Natural killer cell treated with Interleukin-12 subunit alpha and Interleukin-12 subunit beta and Interleukin-15 and Interleukin-18, amount 100 ng/mL, for 72 hours (primary cell): ENCODE measurements around the gene SH3PXD2A. TPM values are rescaled to one million over a fixed set of nuclear protein-coding genes. Genes with fewer than 3 reads are reported as not detected.

ENCODE experiments used
- ATAC-seq, 2 donors: fragments of 150-1000 bp; cut with Tn5 transposase in 1 of 2; sonication (Bioruptor Pico), chemical (Tn5 transposase) in 1 of 2; 2 replicates each; pipeline ENCODE4 v1.10.0; 2021
- DNase-seq: peaks from one replicate; pipeline ENCODE4 v3.0.0; 2022; ENCODE audit warnings: low spot score
- H3K27ac Mint-ChIP-seq, 2 donors: 1 replicate in 1 of 2; 2 replicates in 1 of 2; pipeline ENCODE4 v1.8.0; 2022; ENCODE audit warnings: mixed read lengths in 2 of 2, mild to moderate bottlenecking in 1 of 2, moderate library complexity in 1 of 2
- H3K27me3 Mint-ChIP-seq, 2 donors: 1 replicate in 1 of 2; 2 replicates in 1 of 2; pipeline ENCODE4 v1.8.0; 2022; ENCODE audit warnings: mixed read lengths in 2 of 2
- H3K36me3 Mint-ChIP-seq: one replicate; pipeline ENCODE4 v1.8.0; 2022; ENCODE audit warnings: mixed read lengths
- H3K4me1 Mint-ChIP-seq, 2 donors: 1 replicate in 1 of 2; 2 replicates in 1 of 2; pipeline ENCODE4 v1.8.0; 2022; ENCODE audit warnings: low read depth in 2 of 2, mixed read lengths in 2 of 2, mild to moderate bottlenecking in 1 of 2
- H3K4me3 Mint-ChIP-seq: one replicate; pipeline ENCODE4 v1.8.0; 2022; ENCODE audit warnings: mixed read lengths
- H3K9me3 Mint-ChIP-seq: 2 replicates; pipeline ENCODE4 v1.8.0; 2022; ENCODE audit warnings: mixed read lengths
- total RNA-seq, 2 donors: library from RNA; stranded (reverse); gene quantifications; one replicate each; pipeline ENCODE4 v1.2.3, GENCODE V29; 2022

Gene SH3PXD2A
- total RNA-seq, 2 donors from 2014 or later = 3.4 to 7.6 TPM

- Mint-ChIP-seq H3K9me3 (no peaks in the 10 kb centered on the region), H3K4me1 (peaks cover 0 to 8% of the 10 kb centered on the region in 2 donors)
- no peak for DNase-seq
Observed at GRCh38 chr10:103651333-103651732, 204.0 kb downstream of the SH3PXD2A start.

GRCh38 chr10:103649654-103650423 is 205.5 kb downstream of the SH3PXD2A start:
- Mint-ChIP-seq H3K9me3 (no peaks in the 10 kb centered on the region), H3K27me3 (no peaks in the 10 kb centered on the region), H3K36me3 (no peaks in the 10 kb centered on the region), H3K4me1 (peaks cover 0 to 8% of the 10 kb centered on the region in 2 donors), H3K4me3 (no peak overlapping the region), H3K27ac (no peak overlapping the region)
- ATAC-seq = no peak
- DNase-seq = no peak

More at GRCh38 chr10:103651333-103651732, 204.0 kb downstream of the SH3PXD2A start:
- Mint-ChIP-seq H3K27me3 (no peaks in the 10 kb centered on the region), H3K4me3 (no peak overlapping the region), H3K36me3 (no peaks in the 10 kb centered on the region), H3K27ac (no peak overlapping the region)
- no peak for ATAC-seq

GRCh38 chr10:103648636-103649532 is 206.5 kb downstream of the SH3PXD2A start:
- Mint-ChIP-seq H3K4me3 (no peak overlapping the region), H3K36me3 (no peaks in the 10 kb centered on the region), H3K27me3 (no peaks in the 10 kb centered on the region), H3K9me3 (no peaks in the 10 kb centered on the region), H3K27ac (no peak overlapping the region), H3K4me1 (peaks cover 0 to 6% of the 10 kb centered on the region in 2 donors)
- ATAC-seq = no peak
- DNase-seq = no peak

- no peak overlapping the region for H3K27ac Mint-ChIP-seq
- no peaks in the 10 kb centered on the region for H3K9me3 Mint-ChIP-seq
- DNase-seq = no peak
- H3K4me1 Mint-ChIP-seq = peaks cover 0 to 4% of the 10 kb centered on the region in 2 donors
- ATAC-seq = no peak
- H3K27me3 Mint-ChIP-seq = no peaks in the 10 kb centered on the region
- no peaks in the 10 kb centered on the region for H3K36me3 Mint-ChIP-seq
- H3K4me3 Mint-ChIP-seq = no peak overlapping the region
Observed at GRCh38 chr10:103648251-103648635, 207.1 kb downstream of the SH3PXD2A start.

- DNase-seq (no peak), ATAC-seq (no peak)
- Mint-ChIP-seq H3K4me3 (no peak overlapping the region), H3K27ac (no peak overlapping the region), H3K27me3 (no peaks in the 10 kb centered on the region), H3K36me3 (no peaks in the 10 kb centered on the region), H3K9me3 (no peaks in the 10 kb centered on the region), H3K4me1 (peaks cover 0 to 4% of the 10 kb centered on the region in 2 donors)
Observed at GRCh38 chr10:103646304-103646703, 209.1 kb downstream of the SH3PXD2A start.

- no peaks in the 10 kb centered on the region for H3K9me3 Mint-ChIP-seq
- H3K4me1 Mint-ChIP-seq = peaks cover 0 to under 1% of the 10 kb centered on the region in 2 donors
- no peak for ATAC-seq
- H3K36me3 Mint-ChIP-seq = no peaks in the 10 kb centered on the region
- DNase-seq = no peak
- H3K27me3 Mint-ChIP-seq = no peaks in the 10 kb centered on the region
- H3K4me3 Mint-ChIP-seq = no peak overlapping the region
- no peak overlapping the region for H3K27ac Mint-ChIP-seq
Observed at GRCh38 chr10:103645141-103646054, 210.0 kb downstream of the SH3PXD2A start.

- DNase-seq (no peak), ATAC-seq (no peak)
- H3K27ac Mint-ChIP-seq = no peak overlapping the region
Observed at GRCh38 chr10:103643381-103643780, 212.0 kb downstream of the SH3PXD2A start.

GRCh38 chr10:103641326-103641725 is 214.1 kb downstream of the SH3PXD2A start:
- H3K9me3 Mint-ChIP-seq = no peaks in the 10 kb centered on the region

More at GRCh38 chr10:103643381-103643780, 212.0 kb downstream of the SH3PXD2A start:
- H3K27me3 Mint-ChIP-seq = no peaks in the 10 kb centered on the region
- no peak overlapping the region for H3K4me3 Mint-ChIP-seq
- no peaks in the 10 kb centered on the region for H3K9me3 Mint-ChIP-seq
- H3K36me3 Mint-ChIP-seq = no peaks in the 10 kb centered on the region
- H3K4me1 Mint-ChIP-seq = no peaks in the 10 kb centered on the region

GRCh38 chr10:103640436-103641181 is 214.8 kb downstream of the SH3PXD2A start:
- Mint-ChIP-seq H3K9me3 (no peaks in the 10 kb centered on the region), H3K36me3 (no peaks in the 10 kb centered on the region), H3K4me3 (no peak overlapping the region), H3K27me3 (no peaks in the 10 kb centered on the region), H3K27ac (no peak overlapping the region), H3K4me1 (no peaks in the 10 kb centered on the region)
- ATAC-seq = no peak
- no peak for DNase-seq

More at GRCh38 chr10:103641326-103641725, 214.1 kb downstream of the SH3PXD2A start:
- Mint-ChIP-seq H3K4me1 (no peaks in the 10 kb centered on the region), H3K4me3 (no peak overlapping the region), H3K27me3 (no peaks in the 10 kb centered on the region), H3K36me3 (no peaks in the 10 kb centered on the region), H3K27ac (no peak overlapping the region)
- ATAC-seq = no peak
- no peak for DNase-seq

GRCh38 chr10:103638948-103639347 is 216.4 kb downstream of the SH3PXD2A start:
- DNase-seq (no peak), ATAC-seq (no peak)
- no peak overlapping the region for H3K4me3 Mint-ChIP-seq
- no peaks in the 10 kb centered on the region for H3K27me3 Mint-ChIP-seq
- no peaks in the 10 kb centered on the region for H3K36me3 Mint-ChIP-seq
- no peak overlapping the region for H3K27ac Mint-ChIP-seq
- H3K4me1 Mint-ChIP-seq = no peaks in the 10 kb centered on the region
- H3K9me3 Mint-ChIP-seq = no peaks in the 10 kb centered on the region

GRCh38 chr10:103637927-103638557 is 217.3 kb downstream of the SH3PXD2A start:
- DNase-seq (no peak), ATAC-seq (peak in 1 of 2 donors; percentile 10)
- no peak overlapping the region for H3K27ac Mint-ChIP-seq
- no peaks in the 10 kb centered on the region for H3K27me3 Mint-ChIP-seq
- H3K9me3 Mint-ChIP-seq = no peaks in the 10 kb centered on the region
- no peaks in the 10 kb centered on the region for H3K4me1 Mint-ChIP-seq
- H3K36me3 Mint-ChIP-seq = no peaks in the 10 kb centered on the region
- no peak overlapping the region for H3K4me3 Mint-ChIP-seq

- peak overlapping the region in 1 of 2 donors; percentile 4 for H3K27ac Mint-ChIP-seq
- H3K36me3 Mint-ChIP-seq = no peaks in the 10 kb centered on the region
- H3K4me3 Mint-ChIP-seq = no peak overlapping the region
- no peaks in the 10 kb centered on the region for H3K27me3 Mint-ChIP-seq
- ATAC-seq (no peak), DNase-seq (no peak)
- H3K4me1 Mint-ChIP-seq = peaks cover 0 to 3% of the 10 kb centered on the region in 2 donors
- H3K9me3 Mint-ChIP-seq = no peaks in the 10 kb centered on the region
Observed at GRCh38 chr10:103637011-103637410, 218.4 kb downstream of the SH3PXD2A start.
